RCC 7860 (cell line): Measurements from ENCODE around the gene MYO5A.
"Not testable (repeated sequence)": the region's sequence is repeated elsewhere in the genome, so short reads cannot be mapped to it uniquely, and the experiment has no call there.

Experiments used
- DNase-seq: peaks from one replicate; pipeline ENCODE4 v3.0.0-alpha.2; 2015; ENCODE audit warnings: low spot score
- FAIRE-seq: peaks from 2 replicates; lab custom pipeline; 2012; peaks lifted over from hg19 to GRCh38; lab: Jason Lieb, UNC

The MYO5A gene

GRCh38 chr15:52466134-52466701 lies 62.5 kb downstream of the MYO5A start:
- no peak for DNase-seq
- no peak for FAIRE-seq

GRCh38 chr15:52464478-52464877 lies 64.2 kb downstream of the MYO5A start:
- FAIRE-seq (no peak), DNase-seq (peak; percentile 2)

- FAIRE-seq: no peak
- DNase-seq: peak; percentile 2
Observed at GRCh38 chr15:52464040-52464439, 64.6 kb downstream of the MYO5A start.

- FAIRE-seq: no peak
- DNase-seq: no peak
Observed at GRCh38 chr15:52463638-52464037, 65.0 kb downstream of the MYO5A start.

GRCh38 chr15:52462806-52463360 lies 65.8 kb downstream of the MYO5A start:
- DNase-seq (peak; percentile 2), FAIRE-seq (no peak)

GRCh38 chr15:52459701-52460100 lies 69.0 kb downstream of the MYO5A start:
- not testable (repeated sequence) for FAIRE-seq, DNase-seq

- FAIRE-seq, DNase-seq: not testable (repeated sequence)
Observed at GRCh38 chr15:52459265-52459664, 69.4 kb downstream of the MYO5A start.

- no peak for FAIRE-seq
- DNase-seq: no peak
Observed at GRCh38 chr15:52448011-52448890, 80.4 kb downstream of the MYO5A start.

- DNase-seq: no peak
- FAIRE-seq: no peak
Observed at GRCh38 chr15:52445954-52446353, 82.7 kb downstream of the MYO5A start.

GRCh38 chr15:52445553-52445952 lies 83.1 kb downstream of the MYO5A start:
- FAIRE-seq (no peak), DNase-seq (no peak)

- not testable (repeated sequence) for FAIRE-seq, DNase-seq
Observed at GRCh38 chr15:52443205-52443604, 85.5 kb downstream of the MYO5A start.

GRCh38 chr15:52441841-52442240 lies 86.8 kb downstream of the MYO5A start:
- no peak for FAIRE-seq

GRCh38 chr15:52440946-52441345 lies 87.7 kb downstream of the MYO5A start:
- DNase-seq: no peak
- FAIRE-seq: no peak

More at GRCh38 chr15:52441841-52442240, 86.8 kb downstream of the MYO5A start:
- DNase-seq: no peak

- FAIRE-seq (peak; percentile 37), DNase-seq (peak; percentile 71)
Observed at GRCh38 chr15:52440414-52440813, 88.3 kb downstream of the MYO5A start.

- DNase-seq (no peak), FAIRE-seq (no peak)
Observed at GRCh38 chr15:52439470-52439869, 89.2 kb downstream of the MYO5A start.

GRCh38 chr15:52439042-52439441 lies 89.6 kb downstream of the MYO5A start:
- FAIRE-seq, DNase-seq: not testable (repeated sequence)

- FAIRE-seq (no peak), DNase-seq (no peak)
Observed at GRCh38 chr15:52438047-52438446, 90.6 kb downstream of the MYO5A start.

GRCh38 chr15:52437646-52438045 lies 91.0 kb downstream of the MYO5A start:
- FAIRE-seq: no peak
- DNase-seq: no peak

- DNase-seq: no peak
- FAIRE-seq: no peak
Observed at GRCh38 chr15:52436981-52437380, 91.7 kb downstream of the MYO5A start.

GRCh38 chr15:52434885-52435284 lies 93.8 kb downstream of the MYO5A start:
- FAIRE-seq (no peak), DNase-seq (no peak)

- DNase-seq (no peak), FAIRE-seq (no peak)
Observed at GRCh38 chr15:52428297-52428696, 100.4 kb downstream of the MYO5A start.

- FAIRE-seq: peak; percentile 92
Observed at GRCh38 chr15:52427804-52428203, 100.9 kb downstream of the MYO5A start.

More at GRCh38 chr15:52427804-52428203, 100.9 kb downstream of the MYO5A start:
- DNase-seq: peak; percentile 65
